Stromal cell of bone marrow (primary cell): ENCODE data around the gene TMED1.

ENCODE experiments used
- DNase-seq: peaks from one replicate; pipeline ENCODE4 v3.0.0-alpha.2; 2012; ENCODE audit warnings: low read depth

The TMED1 gene

GRCh38 chr19:10831987-10832938 is 3.7 kb downstream of the TMED1 start:
- no peak for DNase-seq

GRCh38 chr19:10830931-10831779 is 4.9 kb downstream of the TMED1 start:
- DNase-seq, result no peak

- no peak for DNase-seq
Measured at GRCh38 chr19:10830370-10830769, 5.6 kb downstream of the TMED1 start.

GRCh38 chr19:10829967-10830366 is 6.0 kb downstream of the TMED1 start:
- no peak for DNase-seq

- DNase-seq, result no peak
Measured at GRCh38 chr19:10828981-10829821, 6.8 kb downstream of the TMED1 start.

- no peak for DNase-seq
Measured at GRCh38 chr19:10826846-10827245, 9.2 kb downstream of the TMED1 start.

GRCh38 chr19:10826231-10826630 is 9.8 kb downstream of the TMED1 start:
- no peak for DNase-seq

- no peak for DNase-seq
Measured at GRCh38 chr19:10823690-10824089, 12.3 kb downstream of the TMED1 start.

- no peak for DNase-seq
Measured at GRCh38 chr19:10820173-10820572, 15.8 kb downstream of the TMED1 start.

- DNase-seq, result no peak
Measured at GRCh38 chr19:10819124-10820060, 16.6 kb downstream of the TMED1 start.

- no peak for DNase-seq
Measured at GRCh38 chr19:10818301-10819123, 17.5 kb downstream of the TMED1 start.

GRCh38 chr19:10817291-10818038 is 18.5 kb downstream of the TMED1 start:
- peak; percentile 98 for DNase-seq

GRCh38 chr19:10816691-10817090 is 19.3 kb downstream of the TMED1 start:
- DNase-seq, result no peak

- DNase-seq, result peak; percentile 33
Measured at GRCh38 chr19:10815969-10816644, 19.9 kb downstream of the TMED1 start.

GRCh38 chr19:10815007-10815536 is 20.9 kb downstream of the TMED1 start:
- DNase-seq, result no peak

- DNase-seq, result peak; percentile 93
Measured at GRCh38 chr19:10812902-10813404, 23.1 kb downstream of the TMED1 start.

- DNase-seq, result no peak
Measured at GRCh38 chr19:10812196-10812595, 23.8 kb downstream of the TMED1 start.
